GM21619 (cell line): ENCODE measurements around the gene PRDM5.

Experiments used
- ATAC-seq: cut with Tn5 transposase; IDR thresholded peaks from one replicate; pipeline ENCODE4 v1.9.1; 2021; ENCODE audit not compliant: unreplicated experiment

The PRDM5 gene

GRCh38 chr4:120915336-120915735, 7.2 kb downstream of the PRDM5 start:
- ATAC-seq, result no peak

GRCh38 chr4:120903419-120903818, 19.1 kb downstream of the PRDM5 start:
- ATAC-seq, result no peak

DNA sequence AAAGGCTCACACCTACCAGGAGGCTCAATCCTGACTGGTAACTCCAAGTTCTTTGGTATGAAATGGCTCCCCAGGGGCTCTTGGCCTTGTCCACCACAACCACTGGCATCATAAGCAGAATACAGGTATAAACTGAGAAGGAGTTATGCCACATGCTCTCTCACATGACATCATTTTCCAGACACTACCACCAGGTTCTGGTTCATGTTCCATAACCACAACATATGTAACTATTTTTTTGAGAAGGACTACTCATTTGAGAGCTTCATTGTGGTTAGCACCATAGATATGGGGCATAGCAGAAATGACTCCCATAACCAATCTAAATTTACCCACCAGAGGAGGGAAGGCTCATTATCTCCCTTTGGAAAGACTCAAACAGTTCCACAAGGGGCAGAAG, 19.6 kb downstream of the PRDM5 start:
- no peak for ATAC-seq

DNA sequence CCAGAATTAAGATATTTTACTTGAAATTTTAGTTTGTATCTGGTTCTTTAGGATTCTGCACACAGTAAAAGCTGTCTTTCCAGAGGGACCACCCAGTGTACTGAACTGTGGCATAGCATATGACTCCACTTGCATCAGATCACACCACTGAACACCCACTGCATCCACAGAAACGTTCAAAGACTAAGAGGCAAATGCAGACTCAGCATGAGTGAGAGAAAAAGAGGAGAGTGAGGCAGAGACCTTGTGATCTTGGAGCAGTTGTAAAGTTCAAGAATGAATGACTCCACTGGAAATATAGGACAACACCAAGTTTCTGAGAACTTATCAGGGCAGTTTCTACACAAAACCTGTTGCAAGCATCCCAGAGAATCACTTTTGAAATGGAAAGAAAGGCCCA, 20.8 kb downstream of the PRDM5 start:
- no peak for ATAC-seq

DNA sequence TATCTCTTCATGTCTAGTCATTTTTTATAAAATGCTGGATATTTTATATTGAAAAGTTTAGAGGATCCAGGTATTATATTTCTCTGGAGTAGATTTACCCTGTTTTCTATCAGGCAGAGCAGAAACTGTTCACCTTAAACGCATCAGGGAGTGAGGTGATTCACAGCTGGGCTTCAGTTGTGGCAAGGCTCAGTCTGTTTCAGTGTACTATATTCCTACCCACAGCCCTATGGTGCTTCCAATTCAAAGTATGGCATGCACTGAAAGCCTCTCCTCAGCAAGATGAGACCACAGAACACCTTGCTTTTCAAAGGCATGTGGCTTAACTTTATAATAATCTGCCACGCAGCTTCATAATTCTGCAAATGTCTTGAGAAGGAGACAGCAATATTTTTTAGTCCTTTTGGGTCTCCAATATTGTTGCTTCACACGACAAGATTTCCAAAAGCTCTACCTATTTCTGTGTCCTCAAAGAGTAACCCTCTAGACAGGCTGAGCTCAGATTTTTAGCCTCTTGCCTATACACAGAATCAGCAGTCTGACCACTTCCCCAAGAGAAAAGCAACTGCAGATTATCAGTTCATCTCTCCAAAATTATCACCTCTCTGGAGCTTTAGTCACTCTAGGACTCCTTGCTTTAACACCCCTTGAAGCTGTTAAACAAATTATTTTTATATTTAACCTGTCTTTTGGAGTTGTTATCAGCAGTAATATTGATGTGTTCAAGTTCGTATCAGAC, 24.4 kb downstream of the PRDM5 start:
- no peak for ATAC-seq

DNA sequence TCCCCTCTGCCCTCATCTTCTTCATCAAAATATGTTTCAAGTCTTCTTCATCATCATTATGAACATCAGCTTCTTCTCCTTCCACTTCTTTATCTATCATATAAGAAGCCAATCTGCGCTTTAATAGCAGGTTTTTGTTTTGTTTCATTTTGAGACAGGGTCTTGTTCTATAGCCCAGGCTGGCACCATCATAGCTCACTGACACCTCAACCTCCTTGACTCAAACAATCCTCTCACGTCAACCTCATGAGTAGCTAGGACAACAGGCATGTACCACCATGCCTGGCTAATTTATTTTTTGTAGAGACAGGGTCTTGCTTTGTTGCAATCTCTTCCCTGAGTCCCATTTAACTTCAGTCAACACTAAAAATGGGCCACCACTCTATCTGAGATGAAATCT, 27.0 kb downstream of the PRDM5 start:
- ATAC-seq, result no peak

DNA sequence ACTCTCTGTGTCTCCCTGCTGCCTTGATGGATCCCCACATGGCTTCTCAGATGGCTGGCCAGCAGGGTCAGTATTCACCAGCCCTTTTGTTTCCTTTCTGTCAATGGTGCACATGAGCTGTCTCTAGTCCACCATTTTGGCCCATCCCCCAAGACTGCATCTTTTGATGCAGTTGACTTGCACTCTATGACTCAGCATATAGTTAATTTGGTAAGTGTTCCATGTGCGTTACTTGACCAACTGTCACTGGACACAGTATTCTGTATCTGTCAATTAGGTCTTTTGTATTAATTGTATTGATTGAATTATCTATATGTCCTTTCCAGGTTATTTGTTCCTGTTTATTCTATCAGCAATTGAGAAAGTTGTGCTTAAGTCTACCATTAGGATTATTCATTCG, 29.2 kb downstream of the PRDM5 start:
- ATAC-seq, result no peak

GRCh38 chr4:120886191-120886590, 36.3 kb downstream of the PRDM5 start:
- no peak for ATAC-seq

DNA sequence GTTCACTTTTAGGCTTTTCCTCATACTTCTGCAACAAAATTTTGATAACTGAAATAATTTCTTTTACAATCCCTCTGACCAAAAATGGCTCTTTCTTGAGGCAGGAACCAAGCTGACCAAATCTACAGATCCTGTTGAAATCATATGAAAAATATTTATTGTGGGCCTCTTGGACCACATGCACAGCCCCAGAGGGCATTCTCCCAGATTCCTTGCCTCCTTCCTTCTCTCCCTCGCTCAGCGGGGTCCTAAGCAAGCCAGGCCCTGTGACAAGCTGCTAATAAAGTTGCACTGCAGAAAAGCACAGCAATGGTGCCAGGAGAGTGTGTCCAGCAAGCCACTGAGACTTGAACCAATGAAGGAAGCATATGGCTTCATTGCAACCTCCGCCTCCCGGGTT, 40.7 kb downstream of the PRDM5 start:
- no peak for ATAC-seq

GRCh38 chr4:120881351-120881750, 41.2 kb downstream of the PRDM5 start:
- no peak for ATAC-seq

GRCh38 chr4:120877021-120877420, 45.5 kb downstream of the PRDM5 start:
- ATAC-seq, result no peak

- ATAC-seq, result no peak
These were observed 47.4 kb downstream of the PRDM5 start for GRCh38 chr4:120874792-120875774.

GRCh38 chr4:120873554-120873953, 49.0 kb downstream of the PRDM5 start:
- no peak for ATAC-seq

DNA sequence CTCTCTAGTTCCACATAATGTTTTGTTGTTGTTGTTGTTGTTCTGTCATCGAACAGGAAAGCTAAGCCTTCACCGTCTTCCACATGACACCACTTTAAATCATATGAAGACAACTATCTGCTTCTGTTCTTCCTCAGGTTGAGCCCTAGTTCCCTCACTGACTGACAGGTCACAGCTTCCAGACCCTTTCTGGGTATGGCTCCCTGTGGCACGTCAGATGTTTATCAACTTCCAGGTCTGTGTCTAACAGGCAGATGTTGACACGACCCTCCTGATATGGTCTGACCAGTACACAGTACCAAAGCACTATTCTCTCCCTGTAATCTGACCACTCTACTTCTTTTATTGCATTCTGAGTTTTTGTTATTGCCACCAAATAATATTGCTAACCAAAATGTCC, 51.4 kb downstream of the PRDM5 start:
- no peak for ATAC-seq

DNA sequence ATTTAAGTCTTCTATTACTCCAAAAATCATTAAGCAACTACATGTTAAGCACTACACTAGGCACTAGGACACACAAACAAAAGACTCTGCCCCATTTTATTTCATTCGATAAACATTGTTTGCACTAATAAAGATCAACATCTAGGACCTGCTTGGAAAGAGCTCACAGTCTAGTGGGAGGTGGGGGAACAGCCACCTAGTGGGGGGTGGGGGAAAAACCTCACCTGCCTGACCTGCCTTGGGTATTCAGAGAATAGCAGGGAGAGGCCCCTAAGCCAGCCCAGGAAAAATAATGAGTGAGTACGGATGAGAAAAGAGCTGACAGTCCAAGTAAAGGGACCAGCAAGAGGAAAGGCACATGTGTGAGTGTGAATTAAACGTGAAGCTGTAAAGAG, 52.2 kb downstream of the PRDM5 start:
- ATAC-seq, result no peak

DNA sequence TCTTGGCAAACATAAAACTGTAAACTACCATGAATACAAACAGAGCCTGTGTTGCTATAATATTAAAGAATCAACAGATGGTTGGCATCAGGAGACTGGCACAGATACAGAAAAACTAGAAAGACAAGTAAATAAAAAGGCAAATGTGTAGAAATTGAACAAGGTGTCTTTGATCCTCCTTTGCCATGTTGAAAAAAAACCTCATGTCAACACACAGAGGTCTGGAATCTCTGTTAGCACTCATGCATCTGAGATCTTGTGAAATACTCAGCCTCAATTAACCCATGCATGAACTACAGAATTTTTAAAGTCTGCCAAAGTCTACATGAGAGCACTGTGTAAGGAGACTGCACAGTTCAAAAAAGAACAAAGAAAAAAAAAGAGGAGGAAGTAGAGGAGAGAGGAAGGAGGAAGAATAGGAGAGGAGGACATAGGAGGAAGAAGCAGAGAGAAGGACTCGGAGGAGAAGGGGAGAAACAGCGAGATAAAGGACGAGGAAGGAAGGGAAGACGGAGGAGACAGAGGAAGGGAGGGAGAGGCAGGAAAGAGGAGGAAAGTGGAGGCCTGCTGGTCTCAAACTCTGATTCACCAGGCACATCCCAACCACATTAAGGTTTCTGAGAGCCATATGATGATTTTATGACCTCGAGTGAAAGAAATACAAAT, 52.8 kb downstream of the PRDM5 start:
- ATAC-seq, result no peak

- no peak for ATAC-seq
These were observed 55.0 kb downstream of the PRDM5 start for GRCh38 chr4:120867506-120867905.

DNA sequence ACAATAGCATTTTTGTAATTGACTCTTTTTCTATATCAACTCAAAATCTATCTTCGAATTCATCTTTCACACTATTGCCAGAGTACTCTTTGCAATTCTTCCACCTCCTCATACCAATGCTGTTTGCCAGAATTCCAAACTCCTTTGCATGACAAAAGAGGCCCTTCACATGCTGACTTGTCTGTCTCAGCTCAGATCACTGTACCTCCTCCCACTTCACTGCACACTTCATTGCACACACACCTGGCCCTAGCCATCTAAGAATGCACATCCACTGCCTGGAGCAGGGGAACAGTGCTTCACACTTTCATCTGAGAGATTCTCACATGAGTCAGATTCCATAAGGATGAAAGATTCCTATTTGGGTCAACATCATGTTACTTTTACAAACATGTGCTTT, 56.5 kb downstream of the PRDM5 start:
- ATAC-seq, result no peak

- no peak for ATAC-seq
These were observed 57.6 kb downstream of the PRDM5 start for GRCh38 chr4:120864969-120865368.

- no peak for ATAC-seq
These were observed 60.1 kb downstream of the PRDM5 start for GRCh38 chr4:120862432-120862831.

GRCh38 chr4:120861852-120862251, 60.7 kb downstream of the PRDM5 start:
- ATAC-seq, result no peak

DNA sequence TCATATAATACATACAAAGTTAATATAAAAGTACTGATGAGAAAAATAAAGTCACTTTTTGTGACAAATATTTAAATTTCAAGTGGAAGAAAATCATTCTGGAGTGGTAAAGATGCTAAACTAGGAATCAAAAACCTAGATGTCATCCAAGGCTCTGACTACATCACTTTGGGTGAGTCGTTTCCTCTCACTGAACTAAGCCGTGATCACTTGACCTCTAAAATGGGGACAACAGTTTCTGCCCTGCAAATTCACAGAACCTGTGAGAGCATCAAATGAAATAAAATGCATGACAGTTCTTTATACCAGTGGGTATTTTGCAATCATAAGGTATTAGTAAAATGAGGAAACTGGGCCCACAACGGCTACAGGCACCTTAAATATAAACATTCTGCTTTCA, 63.8 kb downstream of the PRDM5 start:
- no peak for ATAC-seq
